ENCODE data around the gene ARHGAP29. TPM values are rescaled to one million over a fixed set of nuclear protein-coding genes. Genes with fewer than 3 reads are reported as not detected.

The ARHGAP29 gene
- polyA plus RNA-seq, 1 donor (not counting 4 experiments of a cell fraction or from before 2014, with no cell fraction given): 79.7 TPM

GRCh38 chr1:94193128-94193527, 44.3 kb downstream of the ARHGAP29 start:
- Histone ChIP-seq H4K20me1 (ENCODE audit: control insufficient read depth, extremely low read depth, insufficient read depth, low read length) (peaks cover 8% of the 10 kb centered on the region), H3K27me3 (ENCODE audit: control insufficient read depth, extremely low read depth, insufficient read depth, low read length) (no peaks in the 10 kb centered on the region), H3K4me3 (ENCODE audit: control insufficient read depth in 2 of 3, extremely low read depth in 1 of 3, insufficient read depth in 2 of 3, low read depth in 1 of 3, low read length in 3 of 3) (no peak overlapping the region), H3K9ac (ENCODE audit: control insufficient read depth, extremely low read depth, insufficient read depth, low read length) (no peak overlapping the region), H2AFZ (ENCODE audit: control insufficient read depth, low read length) (no peak overlapping the region), H3K36me3 (ENCODE audit: control insufficient read depth in 2 of 2, extremely low read depth in 1 of 2, insufficient read depth in 2 of 2, low read length in 2 of 2) (peaks cover 18 to 37% of the 10 kb centered on the region in 2 experiments), H3K9me1 (ENCODE audit: control insufficient read depth, extremely low read depth, insufficient read depth, low read length) (peaks cover 2% of the 10 kb centered on the region), H3K4me2 (ENCODE audit: control insufficient read depth, extremely low read depth, insufficient read depth, low read depth, low read length) (no peak overlapping the region), H3K27ac (ENCODE audit: control insufficient read depth, insufficient read depth, low read length) (no peak overlapping the region), H3K4me1 (ENCODE audit: control insufficient read depth, extremely low read depth, insufficient read depth, low read length) (no peaks in the 10 kb centered on the region), H3K9me3 (ENCODE audit: control insufficient read depth, low read depth, low read length) (no peaks in the 10 kb centered on the region), H3K79me2 (ENCODE audit: control insufficient read depth, insufficient read depth, low read length) (peaks cover 57% of the 10 kb centered on the region)
- no peak for FAIRE-seq
- TF ChIP-seq, protein P1, sequence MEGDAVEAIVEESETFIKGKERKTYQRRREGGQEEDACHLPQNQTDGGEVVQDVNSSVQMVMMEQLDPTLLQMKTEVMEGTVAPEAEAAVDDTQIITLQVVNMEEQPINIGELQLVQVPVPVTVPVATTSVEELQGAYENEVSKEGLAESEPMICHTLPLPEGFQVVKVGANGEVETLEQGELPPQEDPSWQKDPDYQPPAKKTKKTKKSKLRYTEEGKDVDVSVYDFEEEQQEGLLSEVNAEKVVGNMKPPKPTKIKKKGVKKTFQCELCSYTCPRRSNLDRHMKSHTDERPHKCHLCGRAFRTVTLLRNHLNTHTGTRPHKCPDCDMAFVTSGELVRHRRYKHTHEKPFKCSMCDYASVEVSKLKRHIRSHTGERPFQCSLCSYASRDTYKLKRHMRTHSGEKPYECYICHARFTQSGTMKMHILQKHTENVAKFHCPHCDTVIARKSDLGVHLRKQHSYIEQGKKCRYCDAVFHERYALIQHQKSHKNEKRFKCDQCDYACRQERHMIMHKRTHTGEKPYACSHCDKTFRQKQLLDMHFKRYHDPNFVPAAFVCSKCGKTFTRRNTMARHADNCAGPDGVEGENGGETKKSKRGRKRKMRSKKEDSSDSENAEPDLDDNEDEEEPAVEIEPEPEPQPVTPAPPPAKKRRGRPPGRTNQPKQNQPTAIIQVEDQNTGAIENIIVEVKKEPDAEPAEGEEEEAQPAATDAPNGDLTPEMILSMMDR (optimal IDR thresholded peaks at IDR 0.05 in 1 of 3, IDR thresholded peaks at IDR 0.05 in 1 of 3, conservative IDR thresholded peaks at IDR 0.05 in 1 of 3; ENCODE audit: extremely low read depth in 1 of 3, insufficient read depth in 2 of 3, low read length in 3 of 3): no peak
- no peak for TF ChIP-seq EZH2 (IDR thresholded peaks at IDR 0.05; ENCODE audit: low read length)
- dilution Hi-C loops (cut with MboI; ENCODE audit: extremely low pct_ligation_motif_present, low sequenced_read_pairs): no loop called here
- no peak for DNase-seq (ENCODE audit: low read depth, low spot score)

DNA sequence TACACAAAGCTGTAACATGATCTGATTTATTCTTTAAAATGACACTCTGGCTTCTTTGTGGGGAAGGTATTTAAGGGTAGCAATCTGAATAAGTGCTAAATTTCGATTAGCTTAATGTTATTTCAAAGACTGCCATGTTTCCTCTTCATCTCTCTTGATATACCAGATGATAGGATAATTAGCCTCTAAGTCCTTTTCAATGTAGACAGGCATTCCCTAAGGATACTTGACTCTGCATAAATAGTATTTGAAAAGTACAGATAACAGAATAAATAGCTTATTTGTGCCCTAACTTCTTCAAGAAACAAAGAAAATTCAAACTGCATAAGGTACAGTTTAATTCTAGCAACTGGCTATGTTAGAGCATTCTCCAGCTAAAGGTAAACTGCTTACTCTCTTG, 46.2 kb downstream of the ARHGAP29 start:
- Histone ChIP-seq H3K4me1 (ENCODE audit: control insufficient read depth, extremely low read depth, insufficient read depth, low read length) (no peaks in the 10 kb centered on the region), H3K79me2 (ENCODE audit: control insufficient read depth, insufficient read depth, low read length) (peaks cover 43% of the 10 kb centered on the region), H3K36me3 (ENCODE audit: control insufficient read depth in 2 of 2, extremely low read depth in 1 of 2, insufficient read depth in 2 of 2, low read length in 2 of 2) (peaks cover 24 to 45% of the 10 kb centered on the region in 2 experiments), H3K4me3 (ENCODE audit: control insufficient read depth in 2 of 3, extremely low read depth in 1 of 3, insufficient read depth in 2 of 3, low read depth in 1 of 3, low read length in 3 of 3) (no peak overlapping the region), H3K27ac (ENCODE audit: control insufficient read depth, insufficient read depth, low read length) (no peak overlapping the region), H3K27me3 (ENCODE audit: control insufficient read depth, extremely low read depth, insufficient read depth, low read length) (no peaks in the 10 kb centered on the region), H3K9me1 (ENCODE audit: control insufficient read depth, extremely low read depth, insufficient read depth, low read length) (peaks cover 2% of the 10 kb centered on the region), H2AFZ (ENCODE audit: control insufficient read depth, low read length) (no peak overlapping the region), H3K4me2 (ENCODE audit: control insufficient read depth, extremely low read depth, insufficient read depth, low read depth, low read length) (no peak overlapping the region), H3K9me3 (ENCODE audit: control insufficient read depth, low read depth, low read length) (no peaks in the 10 kb centered on the region), H3K9ac (ENCODE audit: control insufficient read depth, extremely low read depth, insufficient read depth, low read length) (no peak overlapping the region), H4K20me1 (ENCODE audit: control insufficient read depth, extremely low read depth, insufficient read depth, low read length) (peaks cover 6% of the 10 kb centered on the region)
- DNase-seq (ENCODE audit: low read depth, low spot score) (no peak), FAIRE-seq (no peak)
- TF ChIP-seq EZH2 (IDR thresholded peaks at IDR 0.05; ENCODE audit: low read length): no peak
- TF ChIP-seq, protein P1 (optimal IDR thresholded peaks at IDR 0.05 in 1 of 3, IDR thresholded peaks at IDR 0.05 in 1 of 3, conservative IDR thresholded peaks at IDR 0.05 in 1 of 3; ENCODE audit: extremely low read depth in 1 of 3, insufficient read depth in 2 of 3, low read length in 3 of 3): no peak
- dilution Hi-C loops (cut with MboI; ENCODE audit: extremely low pct_ligation_motif_present, low sequenced_read_pairs): no loop called here

All from keratinocyte (primary cell).